ENCODE measurements around the gene MAP3K4.

The MAP3K4 gene

GRCh38 chr6:161038229-161039031 is 46.9 kb downstream of the MAP3K4 start:
- DNase-seq (ENCODE audit: low read depth in 2 of 2) = no peak

GRCh38 chr6:161041274-161041673 is 49.7 kb downstream of the MAP3K4 start:
- no peak for DNase-seq (ENCODE audit: low read depth in 2 of 2)

GRCh38 chr6:161044335-161044734 is 52.8 kb downstream of the MAP3K4 start:
- DNase-seq (ENCODE audit: low read depth in 2 of 2) = no peak

- DNase-seq (ENCODE audit: low read depth in 2 of 2) = no peak
Measured at GRCh38 chr6:161048641-161049040, 57.1 kb downstream of the MAP3K4 start.

- no peak for DNase-seq (ENCODE audit: low read depth in 2 of 2)
Measured at GRCh38 chr6:161050134-161050765, 58.7 kb downstream of the MAP3K4 start.

GRCh38 chr6:161053103-161053502 is 61.5 kb downstream of the MAP3K4 start:
- DNase-seq (ENCODE audit: low read depth in 2 of 2) = no peak

GRCh38 chr6:161054876-161055275 is 63.3 kb downstream of the MAP3K4 start:
- DNase-seq (ENCODE audit: low read depth in 2 of 2) = no peak

GRCh38 chr6:161056451-161056850 is 64.9 kb downstream of the MAP3K4 start:
- no peak for DNase-seq (ENCODE audit: low read depth in 2 of 2)

GRCh38 chr6:161057103-161058091 is 65.8 kb downstream of the MAP3K4 start:
- DNase-seq (ENCODE audit: low read depth in 2 of 2) = no peak

GRCh38 chr6:161058741-161059140 is 67.2 kb downstream of the MAP3K4 start:
- DNase-seq (ENCODE audit: low read depth in 2 of 2) = no peak

- DNase-seq (ENCODE audit: low read depth in 2 of 2) = no peak
Measured at GRCh38 chr6:161061576-161061975, 70.0 kb downstream of the MAP3K4 start.

GRCh38 chr6:161064915-161065314 is 73.3 kb downstream of the MAP3K4 start:
- no peak for DNase-seq (ENCODE audit: low read depth in 2 of 2)

GRCh38 chr6:161066511-161066910 is 74.9 kb downstream of the MAP3K4 start:
- DNase-seq (ENCODE audit: low read depth in 2 of 2) = no peak

- DNase-seq (ENCODE audit: low read depth in 2 of 2) = no peak
Measured at GRCh38 chr6:161067749-161068148, 76.2 kb downstream of the MAP3K4 start.

GRCh38 chr6:161068321-161068741 is 76.8 kb downstream of the MAP3K4 start:
- DNase-seq (ENCODE audit: low read depth in 2 of 2) = no peak

- DNase-seq (ENCODE audit: low read depth in 2 of 2) = no peak
Measured at GRCh38 chr6:161073930-161074329, 82.4 kb downstream of the MAP3K4 start.

GRCh38 chr6:161074496-161075121 is 83.0 kb downstream of the MAP3K4 start:
- DNase-seq (ENCODE audit: low read depth in 2 of 2) = no peak

GRCh38 chr6:161076181-161076677 is 84.7 kb downstream of the MAP3K4 start:
- no peak for DNase-seq (ENCODE audit: low read depth in 2 of 2)

- DNase-seq (ENCODE audit: low read depth in 2 of 2) = peak; percentile 18 to 54
Measured at GRCh38 chr6:161079566-161080262, 88.1 kb downstream of the MAP3K4 start.

GRCh38 chr6:161080263-161080970 is 88.8 kb downstream of the MAP3K4 start:
- DNase-seq (ENCODE audit: low read depth in 2 of 2) = no peak

All from stimulated activated CD8-positive, alpha-beta memory T cell treated with anti-CD3 and anti-CD28 coated beads, Interleukin-7, amount 100 ng/mL, for 4 hours (primary cell).